GM21737 (cell line): ENCODE results near the gene IL12RB1.
"Not testable (repeated sequence)": the region's sequence is repeated elsewhere in the genome, so short reads cannot be mapped to it uniquely, and the experiment has no call there.

Experiments used
- ATAC-seq: cut with Tn5 transposase; IDR thresholded peaks from one replicate; pipeline ENCODE4 v1.9.1; 2021; ENCODE audit warnings: mild to moderate bottlenecking, moderate library complexity; ENCODE audit not compliant: unreplicated experiment

IL12RB1 gene

DNA sequence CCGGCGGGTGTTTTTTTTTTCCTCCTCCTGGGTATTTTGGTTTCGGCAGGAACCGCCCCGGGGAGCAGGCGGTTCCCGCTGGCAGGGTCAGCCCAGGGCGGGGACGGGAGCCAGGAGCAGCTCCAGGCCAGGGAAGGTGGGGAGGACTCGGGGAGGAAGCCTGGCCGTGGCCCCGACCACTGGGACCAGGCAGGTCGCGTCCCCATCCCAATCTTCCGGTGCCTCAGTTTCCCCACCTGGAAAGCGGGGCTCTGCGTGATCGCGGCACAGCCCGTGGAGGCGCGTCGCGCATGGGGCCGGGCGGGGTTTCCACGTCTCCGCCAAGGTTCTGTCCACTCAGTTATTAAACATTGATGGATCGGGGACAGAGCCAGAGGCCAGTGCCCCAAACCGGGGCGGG is 34.8 kb downstream of the IL12RB1 start:
- no peak for ATAC-seq

DNA sequence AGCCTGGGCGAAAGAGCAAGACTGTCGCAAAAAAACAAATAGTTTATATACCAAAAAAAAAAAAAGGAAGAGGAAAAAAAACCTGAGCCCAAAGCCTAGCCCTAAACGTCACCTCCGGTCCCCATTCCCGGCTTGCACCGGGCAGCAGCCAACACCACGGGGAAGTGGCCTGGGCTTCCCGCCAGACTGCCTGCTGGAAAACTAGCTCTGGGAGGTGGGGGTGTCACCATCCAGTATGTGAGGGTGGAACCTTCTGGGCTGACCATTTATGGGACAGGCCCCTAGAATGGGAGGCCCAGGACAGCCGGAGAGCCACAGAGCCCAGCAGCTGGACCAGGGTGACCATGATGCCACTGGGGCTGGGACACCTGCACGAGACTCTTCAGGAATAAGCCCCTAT is 37.3 kb downstream of the IL12RB1 start:
- no peak for ATAC-seq

DNA sequence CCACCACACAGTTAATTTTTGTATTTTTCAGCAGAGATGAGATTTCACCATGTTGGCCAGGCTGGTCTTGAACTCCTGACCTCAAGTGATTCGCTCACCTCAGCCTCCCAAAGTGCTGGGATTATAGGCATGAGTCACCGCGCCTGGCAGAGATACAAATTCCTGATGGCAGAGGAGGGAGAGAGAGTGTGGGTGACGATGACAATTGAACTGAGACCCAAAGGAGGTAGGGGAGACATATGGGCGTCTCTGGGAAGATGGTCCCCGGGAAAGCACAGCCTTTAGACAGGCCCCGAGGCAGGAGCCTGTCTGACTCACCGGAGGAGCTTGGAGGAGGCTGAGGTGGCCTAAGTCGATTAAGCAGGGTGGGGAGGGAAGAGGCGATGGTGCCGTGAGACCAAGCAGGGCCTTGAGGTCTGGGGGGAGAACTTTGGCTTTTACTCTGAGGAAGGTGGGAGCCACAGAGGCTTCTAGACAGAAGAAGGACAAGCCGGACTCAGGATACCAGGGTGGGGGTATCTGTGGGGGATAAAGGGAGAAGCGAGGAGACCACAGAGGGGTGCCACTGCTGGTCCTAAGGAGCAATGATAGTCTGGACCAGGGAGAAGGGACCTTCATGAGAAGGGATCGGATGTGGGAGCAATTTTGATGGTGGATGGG is 40.5 kb downstream of the IL12RB1 start:
- no peak for ATAC-seq

DNA sequence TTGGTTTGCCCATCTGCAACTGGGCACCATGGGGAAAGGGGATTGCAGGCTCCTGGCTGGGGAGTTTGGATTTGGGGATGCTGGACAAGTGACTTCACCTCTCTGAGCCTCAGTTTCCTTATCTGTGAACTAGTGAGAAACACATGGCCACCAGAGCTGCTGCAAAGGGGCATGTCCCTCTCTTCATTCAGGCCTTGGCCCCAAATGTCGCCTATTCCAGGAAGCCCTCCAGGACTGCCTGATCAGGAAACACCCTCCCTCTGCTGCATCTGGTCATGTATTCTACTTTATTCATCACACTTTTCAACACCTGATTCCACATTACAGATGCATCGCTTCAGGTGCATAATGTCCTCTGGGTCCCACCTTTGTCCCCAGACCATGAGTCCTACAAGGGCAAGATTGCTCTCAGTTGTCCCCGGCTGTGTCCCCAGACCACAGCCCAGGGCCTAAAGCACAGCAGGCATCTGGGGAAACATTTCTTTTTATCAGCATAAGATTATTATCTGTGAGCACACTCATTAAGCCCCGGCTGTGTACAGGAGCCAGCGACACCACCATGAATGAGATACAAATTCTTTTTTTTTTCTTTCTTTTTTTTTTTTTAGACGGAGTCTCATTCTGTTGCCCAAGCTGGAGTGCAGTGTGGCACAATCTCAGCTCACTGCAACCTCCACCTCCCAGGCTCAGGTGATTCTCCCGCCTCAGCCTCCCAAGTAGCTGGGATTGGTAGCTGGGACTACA is 41.3 kb downstream of the IL12RB1 start:
- no peak for ATAC-seq

DNA sequence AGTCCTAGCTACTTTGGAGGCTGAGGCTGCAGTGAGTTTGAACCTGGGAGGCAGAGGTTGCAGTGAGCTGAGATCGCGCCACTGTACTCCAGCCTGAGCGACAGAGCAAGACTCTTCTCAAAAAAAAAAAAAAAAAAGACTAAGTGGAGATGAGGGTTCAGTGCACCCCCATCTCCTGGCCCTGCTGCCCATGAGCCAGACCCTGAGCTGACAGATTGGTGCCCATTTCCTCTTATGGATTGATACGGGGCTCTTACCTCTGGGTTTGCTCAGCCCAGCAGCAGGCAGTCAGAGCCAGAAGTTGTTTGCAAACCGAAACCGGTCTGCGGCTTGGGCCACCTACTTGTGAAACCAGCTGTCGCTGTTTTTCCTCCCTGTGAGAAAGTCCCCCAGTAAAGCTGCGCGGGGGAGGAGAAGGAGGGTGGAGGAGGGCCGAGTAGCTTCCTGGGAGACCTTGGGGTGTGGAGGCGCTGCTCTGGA is 41.9 kb downstream of the IL12RB1 start:
- peak; percentile 89 for ATAC-seq

DNA sequence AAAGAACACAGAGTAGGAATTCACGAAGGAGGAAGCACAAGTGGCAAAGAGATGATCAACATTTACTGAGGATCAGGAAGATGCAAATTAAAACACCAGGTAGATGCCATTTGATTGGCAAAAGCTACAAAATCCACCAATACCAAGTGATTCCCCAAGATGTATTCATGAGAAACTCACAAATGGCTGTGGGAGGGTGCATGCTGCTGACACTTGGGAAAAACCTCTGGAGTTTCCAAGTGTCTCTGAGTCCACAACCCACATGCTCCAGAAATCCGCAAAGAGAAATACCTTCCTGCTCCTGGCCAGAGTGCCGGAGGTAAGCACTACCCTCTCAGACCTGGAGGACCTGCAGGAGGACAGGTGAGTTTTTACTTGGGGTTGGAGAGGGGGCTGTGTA is 43.1 kb downstream of the IL12RB1 start:
- ATAC-seq = no peak

DNA sequence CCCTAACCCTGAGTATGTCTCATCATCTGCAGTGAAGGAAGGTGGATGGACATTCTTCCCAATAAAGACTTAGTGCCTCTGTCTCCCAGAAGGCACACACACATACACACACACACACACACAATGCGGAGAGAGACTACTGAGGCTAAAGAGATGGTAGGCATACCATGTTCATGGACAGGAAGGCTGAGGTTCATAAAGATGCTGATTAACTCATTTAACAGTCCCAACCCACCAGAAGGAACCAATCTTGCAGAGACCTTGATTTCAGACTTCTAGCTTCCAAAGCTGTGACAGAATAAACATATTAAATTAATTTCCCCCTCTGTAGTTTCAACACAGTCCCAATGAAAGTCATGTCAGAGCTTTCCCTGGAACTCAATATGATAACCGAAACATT is 45.7 kb downstream of the IL12RB1 start:
- ATAC-seq = no peak

DNA sequence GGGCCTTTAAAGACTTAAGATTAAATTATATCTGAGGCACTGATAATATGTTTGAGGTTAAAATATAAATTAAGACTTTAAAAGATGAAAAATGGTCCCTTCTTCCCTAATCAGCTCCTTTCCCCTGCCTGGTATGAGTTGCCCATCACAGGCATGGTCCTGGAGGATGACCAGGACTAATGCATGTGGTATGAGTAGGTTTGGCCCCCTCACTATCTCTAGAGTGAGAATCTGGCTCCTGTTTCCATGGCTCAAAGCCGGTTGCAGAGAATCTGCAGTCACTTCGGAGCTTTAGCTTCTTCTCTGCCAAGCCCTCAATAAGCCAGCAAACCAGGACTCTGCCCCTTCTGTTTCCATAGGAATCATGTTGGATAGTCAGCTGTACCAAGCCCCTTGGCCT is 54.6 kb downstream of the IL12RB1 start:
- not testable (repeated sequence) for ATAC-seq

DNA sequence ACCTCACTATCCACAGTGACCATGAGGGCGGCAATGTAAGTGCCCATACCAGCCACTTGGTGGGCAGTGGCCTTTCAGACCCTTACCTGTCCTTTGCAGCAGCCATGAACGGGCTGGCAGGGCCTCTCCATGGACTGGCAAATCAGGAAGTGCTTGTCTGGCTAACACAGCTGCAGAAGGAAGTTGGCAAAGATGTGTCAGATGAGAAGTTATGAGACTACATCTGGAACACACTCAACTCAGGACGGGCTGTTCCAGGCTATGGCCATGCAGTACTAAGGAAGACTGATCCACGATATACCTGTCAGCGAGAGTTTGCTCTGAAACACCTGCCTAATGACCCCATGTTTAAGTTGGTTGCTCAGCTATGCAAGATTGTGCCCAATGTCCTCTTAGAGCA is 55.3 kb downstream of the IL12RB1 start:
- not testable (repeated sequence) for ATAC-seq

DNA sequence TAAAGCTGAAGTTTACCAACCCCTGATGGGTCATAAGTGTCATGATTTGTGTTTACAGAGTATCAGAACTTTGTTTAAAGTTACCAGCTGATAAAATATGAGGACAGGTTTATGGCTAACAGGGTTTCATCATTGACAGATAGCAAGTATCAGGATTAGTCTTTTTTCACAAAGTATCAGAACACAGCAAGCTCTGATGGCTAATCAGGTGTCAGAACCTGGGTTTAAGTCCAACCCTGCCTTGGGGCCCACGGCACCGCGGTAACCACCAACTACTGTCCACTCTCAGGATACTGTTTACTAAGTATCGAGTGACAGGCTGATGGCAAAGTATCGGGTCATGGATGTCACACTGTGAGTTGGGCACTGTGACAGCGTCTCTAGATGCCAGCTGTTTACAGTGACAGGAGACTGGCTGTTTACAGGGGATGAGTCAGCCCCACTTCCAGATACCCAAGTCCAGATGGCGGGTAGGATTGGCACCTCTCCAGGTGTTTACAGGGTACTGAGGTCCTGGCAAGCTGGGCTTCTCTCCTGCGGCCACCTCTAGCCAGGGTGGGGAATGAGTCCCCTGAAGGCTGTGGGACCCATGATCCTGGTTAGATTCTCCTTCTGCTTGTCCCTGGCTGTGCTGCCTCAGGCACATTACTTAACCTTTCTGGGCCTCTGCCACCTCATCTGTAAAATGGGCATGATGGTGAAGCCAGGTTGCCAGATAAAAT is 57.0 kb downstream of the IL12RB1 start:
- ATAC-seq = no peak

DNA sequence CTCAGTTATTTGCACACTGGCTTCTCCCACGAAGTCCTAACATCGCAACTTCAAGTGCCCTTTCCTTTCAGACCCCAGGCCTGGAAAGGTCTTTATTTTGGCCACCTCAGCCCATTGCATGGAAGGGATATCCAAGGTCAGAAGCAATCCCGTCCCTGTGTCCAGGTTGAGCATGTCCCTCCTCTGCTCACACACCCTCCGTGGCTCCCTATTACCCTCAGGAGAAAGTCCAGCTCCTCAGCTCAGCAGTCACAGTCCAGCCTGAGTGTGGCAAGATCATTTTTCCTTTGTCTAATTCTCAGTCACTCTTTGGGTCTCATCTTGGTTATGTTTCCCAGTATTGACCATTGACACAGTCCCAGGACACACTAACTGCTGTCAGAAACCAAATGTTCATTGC is 59.6 kb downstream of the IL12RB1 start:
- no peak for ATAC-seq

DNA sequence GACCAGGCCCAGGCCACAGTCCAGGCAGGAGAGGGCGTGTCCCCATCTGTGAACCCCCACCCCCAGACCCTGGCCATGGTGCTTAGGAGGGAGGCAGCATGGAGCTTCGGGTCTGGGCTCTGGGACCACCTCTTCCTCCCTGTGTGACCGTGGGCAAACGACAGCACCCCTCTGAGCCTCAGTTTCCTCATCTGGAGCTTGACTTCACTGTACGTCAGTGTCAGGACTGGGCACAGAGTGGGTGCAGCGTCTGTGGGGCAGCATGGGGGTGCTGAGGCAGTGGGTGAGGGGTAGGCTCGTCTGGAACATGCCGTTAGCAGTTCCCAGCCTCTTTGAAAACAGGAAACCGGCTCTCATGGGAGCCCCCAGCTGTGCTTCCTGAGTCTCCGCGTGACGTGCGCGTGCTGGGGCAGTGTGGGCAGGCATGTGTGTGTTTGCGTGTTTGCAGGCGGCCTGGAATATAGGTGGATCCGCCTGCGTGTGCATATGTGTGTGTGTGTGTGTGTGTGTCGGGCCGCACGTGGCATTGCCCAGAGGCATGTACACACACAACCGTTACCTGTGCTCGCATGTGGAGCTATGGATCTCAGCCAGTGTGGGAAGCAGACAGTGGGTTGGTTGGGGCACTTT is 63.0 kb downstream of the IL12RB1 start:
- no peak for ATAC-seq

DNA sequence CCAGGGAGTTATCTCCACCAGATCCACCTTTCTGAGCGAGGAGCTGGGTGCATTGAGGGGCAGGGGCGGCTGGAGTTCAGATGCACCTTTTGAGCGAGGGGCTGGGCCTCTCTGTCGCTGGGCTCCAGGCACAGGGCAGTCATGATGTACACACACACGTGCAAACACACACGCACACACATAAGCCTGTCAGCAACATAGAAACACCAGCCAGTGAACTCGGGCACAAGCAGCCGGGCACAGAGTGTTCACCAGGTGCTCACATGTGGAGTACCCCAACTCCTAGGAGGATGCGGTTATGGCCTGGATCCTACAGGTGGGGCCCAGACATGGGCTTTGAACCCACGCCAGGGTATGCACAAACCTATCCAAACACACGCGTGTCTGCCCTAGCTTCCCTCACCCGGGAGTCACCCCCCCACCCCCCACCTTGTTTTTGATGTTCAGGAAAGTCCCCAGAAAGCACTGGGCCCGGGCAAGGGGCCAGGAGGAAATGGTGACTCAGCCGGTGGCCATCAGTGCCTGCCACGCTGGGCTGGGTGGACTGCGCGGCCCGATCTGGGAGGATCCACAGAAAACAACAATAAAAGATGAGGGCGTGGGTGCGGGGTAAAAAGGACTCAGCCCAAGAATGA is 65.5 kb downstream of the IL12RB1 start:
- ATAC-seq = no peak

DNA sequence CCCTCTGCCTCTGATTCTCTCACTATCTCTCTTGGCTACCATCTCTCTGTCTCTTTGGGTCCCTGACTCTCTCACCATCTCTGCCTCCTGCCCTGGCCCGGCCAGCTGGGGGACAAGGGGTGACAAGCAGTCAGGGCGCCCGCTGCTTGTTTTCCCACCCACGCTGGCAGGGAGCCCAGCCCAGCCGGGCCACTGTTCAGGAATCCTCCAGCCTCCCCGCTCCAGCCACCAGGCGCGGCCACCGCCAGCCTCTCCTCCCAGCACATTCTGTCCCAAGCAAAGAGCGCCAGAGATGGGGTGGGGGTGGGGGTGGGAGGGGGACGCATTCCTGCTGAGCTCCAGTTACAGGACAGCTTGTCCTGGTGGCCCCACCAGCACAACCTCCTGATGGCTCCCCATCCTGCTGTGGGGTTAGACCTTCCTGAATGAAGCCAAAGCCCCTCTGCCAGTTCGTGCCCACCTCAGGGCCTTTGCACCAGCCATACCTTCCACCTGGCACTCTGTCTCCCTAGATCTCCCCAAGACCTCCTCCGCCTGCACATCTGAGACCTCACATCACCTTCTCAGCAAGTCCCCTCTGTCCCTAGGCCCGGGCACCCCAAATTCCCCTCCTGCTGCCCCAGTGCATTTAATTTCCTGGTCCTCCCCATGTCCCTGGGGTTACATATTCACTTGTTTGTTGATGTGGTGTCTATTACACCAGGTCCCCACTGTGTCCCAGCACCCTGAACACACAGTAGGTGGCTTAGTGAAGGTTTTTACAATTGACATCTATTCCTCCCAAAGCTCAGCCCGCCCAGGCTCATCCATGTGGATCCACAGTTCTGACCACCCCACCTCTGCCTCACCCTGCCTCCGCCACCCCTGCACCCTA is 66.3 kb downstream of the IL12RB1 start:
- ATAC-seq = no peak

DNA sequence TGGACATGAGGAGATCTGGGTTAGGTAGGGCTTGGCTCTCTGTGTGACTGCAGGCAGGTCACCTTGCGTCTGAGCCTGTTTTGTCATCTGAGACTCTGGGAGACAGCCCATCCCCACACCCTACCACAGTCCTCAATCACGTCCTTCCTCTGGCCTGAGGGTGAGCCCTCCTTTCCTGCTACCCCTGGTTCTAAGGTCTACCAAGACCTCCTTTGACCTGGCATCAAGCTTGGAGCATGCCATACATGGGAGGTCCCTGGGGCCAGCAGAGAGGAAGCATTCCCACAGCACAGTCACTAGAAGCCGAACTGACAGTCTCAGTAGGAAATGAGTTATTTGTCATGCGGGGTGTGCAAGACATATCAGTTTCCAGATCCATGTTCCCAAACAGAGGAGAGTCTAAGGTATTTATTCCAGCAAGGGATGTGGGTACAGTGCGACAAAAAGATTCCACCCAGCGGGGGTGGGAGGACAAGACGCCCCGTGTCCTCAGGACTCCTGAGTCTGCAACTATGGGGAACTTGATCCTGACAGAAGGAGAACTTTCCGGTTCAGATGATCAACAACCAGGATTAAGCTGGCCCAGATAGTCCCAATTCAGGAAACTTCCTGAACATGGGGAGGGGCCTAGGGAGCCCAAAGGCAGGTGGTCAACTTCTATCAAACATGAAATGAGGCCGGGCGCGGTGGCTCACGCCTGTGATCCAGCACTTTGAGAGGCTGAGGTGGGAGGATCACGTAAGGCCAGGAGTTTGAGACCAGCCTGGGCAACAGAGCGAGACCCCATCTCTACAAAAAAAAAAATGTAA is 69.3 kb downstream of the IL12RB1 start:
- no peak for ATAC-seq

DNA sequence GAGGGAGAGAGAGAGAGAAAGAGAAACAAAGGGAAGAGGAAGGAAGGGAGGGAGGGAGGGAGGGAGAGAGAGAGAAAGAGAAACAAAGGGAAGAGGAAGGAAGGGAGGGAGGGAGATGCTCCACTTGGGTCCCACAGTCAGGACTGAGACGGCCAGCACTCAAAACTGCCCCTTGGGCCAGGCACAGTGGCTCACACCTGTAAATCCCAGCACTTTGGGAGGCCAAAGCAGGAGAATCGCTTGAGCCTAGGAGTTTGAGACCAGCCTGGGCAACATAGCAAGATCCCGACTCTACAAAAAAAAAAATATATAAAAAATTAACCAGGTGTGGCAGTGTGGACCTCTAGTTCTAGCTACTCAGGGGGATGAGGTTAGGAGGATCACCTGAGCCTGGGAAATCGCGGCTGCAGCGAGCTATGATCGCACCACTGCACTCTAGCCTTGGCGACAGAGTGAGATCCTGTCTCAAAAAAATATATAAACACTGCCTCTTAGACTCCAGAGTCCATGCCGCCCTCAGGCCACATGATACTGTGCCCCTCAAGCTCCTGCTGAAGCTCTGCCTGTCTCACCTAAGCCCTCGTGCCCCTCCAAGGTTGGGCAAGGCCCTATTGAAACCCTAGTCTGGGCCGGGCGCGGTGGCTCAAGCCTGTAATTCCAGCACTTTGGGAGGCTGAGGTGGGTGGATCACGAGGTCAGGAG is 70.4 kb downstream of the IL12RB1 start:
- ATAC-seq = no peak

DNA sequence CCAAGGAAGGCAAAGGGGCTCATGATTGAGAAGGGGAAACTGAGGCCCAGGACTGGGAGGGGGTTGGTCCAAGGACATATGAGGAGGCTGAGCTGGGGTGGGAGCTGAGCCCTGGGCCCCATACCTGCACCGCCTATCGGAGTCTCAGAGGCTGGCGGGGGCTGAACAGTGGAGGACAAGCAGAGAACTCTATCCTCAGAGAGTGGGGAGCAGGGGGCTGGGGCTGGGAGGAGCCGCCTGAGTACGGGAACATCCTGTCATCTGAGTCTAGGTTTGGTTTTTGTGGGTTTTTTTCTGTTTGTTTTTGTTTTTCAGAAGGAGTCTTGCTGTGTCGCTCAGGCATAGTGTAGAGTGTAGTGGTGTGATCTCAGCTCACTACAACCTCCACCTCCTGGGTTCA is 72.5 kb downstream of the IL12RB1 start:
- no peak for ATAC-seq
